ENCODE measurements around the gene H1-8.

H1-8 gene

GRCh38 chr3:129556890-129557547 lies 14.0 kb downstream of the H1-8 start:
- no peak for DNase-seq

GRCh38 chr3:129557548-129557894 lies 14.5 kb downstream of the H1-8 start:
- no peak for DNase-seq

GRCh38 chr3:129558081-129558771 lies 15.3 kb downstream of the H1-8 start:
- no peak for DNase-seq

DNA sequence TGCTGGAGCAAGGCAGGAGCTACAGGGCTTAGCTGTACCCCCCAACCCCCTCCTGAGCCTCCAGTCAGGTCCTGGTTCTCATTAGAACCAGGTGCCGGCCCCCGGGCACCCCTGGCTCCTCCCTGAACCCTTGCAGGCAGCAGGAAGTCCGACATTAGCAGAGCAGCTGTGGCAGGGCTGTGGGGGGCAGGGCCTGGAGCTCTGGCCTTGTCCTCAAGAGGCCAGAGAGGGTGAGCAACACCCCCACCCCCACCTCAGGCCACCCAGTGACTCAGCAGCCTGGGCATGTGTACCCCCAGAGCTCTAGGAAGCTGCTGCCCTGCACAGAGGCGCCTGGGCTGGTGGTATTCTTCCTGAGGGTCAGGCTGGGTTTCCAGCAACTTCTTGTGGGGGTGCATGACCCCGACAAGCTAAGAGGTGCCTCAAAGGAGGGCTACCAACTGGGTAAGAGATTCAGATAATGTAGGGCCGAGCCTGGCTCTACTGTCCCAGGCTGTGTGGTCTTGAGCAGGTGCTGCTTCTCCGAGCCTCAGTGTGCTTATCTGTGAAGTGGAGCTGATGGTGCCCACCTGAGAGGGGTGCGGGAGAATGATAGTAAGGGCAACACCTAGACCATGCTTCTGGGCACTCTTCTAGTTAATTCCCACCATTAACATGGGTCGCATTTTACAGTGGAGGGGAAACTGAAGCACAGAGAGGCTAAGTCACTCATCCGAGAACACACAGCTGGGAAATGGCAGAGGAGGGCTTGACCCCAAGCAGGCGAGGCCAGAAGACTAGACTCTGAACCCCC lies 16.0 kb downstream of the H1-8 start:
- no peak for DNase-seq

DNA sequence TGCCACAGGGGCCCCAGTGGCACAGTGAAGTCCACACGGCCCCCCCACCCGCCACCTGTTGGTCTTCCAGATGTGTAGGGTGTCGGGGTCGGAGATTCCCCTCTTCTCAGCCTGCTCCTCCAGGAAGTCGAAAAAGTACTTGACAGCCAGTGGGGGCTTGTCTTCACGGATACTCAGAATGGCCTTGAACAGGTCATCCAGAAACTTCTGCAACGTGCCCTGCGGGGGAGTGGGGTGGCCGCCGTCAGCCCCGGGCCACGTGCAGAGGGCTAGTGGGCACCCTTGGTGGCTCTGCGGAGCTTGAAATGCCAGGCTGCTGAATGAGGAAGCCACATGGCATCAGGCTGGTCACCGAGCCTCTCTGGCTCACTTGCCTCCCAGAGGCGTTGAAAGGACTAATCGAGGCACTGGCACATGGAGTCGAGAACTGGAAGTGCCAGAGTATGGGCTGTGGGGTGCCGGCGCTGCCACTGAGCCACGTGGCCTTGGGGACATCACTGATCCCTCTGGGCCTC lies 16.6 kb downstream of the H1-8 start:
- no peak for DNase-seq

- DNase-seq: no peak
These were observed 17.4 kb downstream of the H1-8 start for GRCh38 chr3:129560269-129560787.

DNA sequence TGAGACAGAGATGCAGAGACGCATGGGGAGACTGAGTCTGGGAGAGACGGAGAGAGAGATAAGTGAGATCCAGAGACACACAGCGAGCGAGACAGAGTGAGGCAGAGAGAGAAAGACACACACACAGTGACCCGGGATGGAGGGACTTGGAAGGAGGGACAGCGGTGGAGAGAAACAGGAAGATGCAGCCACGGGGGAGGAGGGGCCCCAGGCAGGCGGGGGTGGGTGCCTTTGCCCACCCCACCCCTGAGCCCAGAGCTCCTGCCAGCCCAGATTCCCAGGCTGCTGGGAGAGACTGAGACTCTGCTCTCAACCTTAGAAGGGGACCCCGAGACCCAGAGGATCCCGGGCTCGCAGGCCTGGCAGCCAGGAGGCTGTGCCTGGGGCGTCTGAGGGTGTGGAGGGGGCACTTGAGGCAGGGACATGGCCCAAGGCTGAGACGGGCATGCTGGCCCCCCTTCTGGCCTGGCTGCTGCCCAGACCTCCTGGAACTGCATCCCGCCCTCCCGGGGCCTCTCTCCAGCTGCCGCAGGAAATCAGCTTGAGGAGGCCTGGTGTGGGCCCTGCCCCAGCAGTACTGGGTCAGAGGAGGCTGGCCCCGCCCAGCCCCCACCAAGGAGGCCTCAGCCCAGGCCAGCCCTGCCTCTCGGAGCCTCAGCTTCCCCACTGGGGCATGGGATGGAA lies 18.1 kb downstream of the H1-8 start:
- DNase-seq: no peak

- no peak for DNase-seq
These were observed 18.8 kb downstream of the H1-8 start for GRCh38 chr3:129561619-129562248.

DNA sequence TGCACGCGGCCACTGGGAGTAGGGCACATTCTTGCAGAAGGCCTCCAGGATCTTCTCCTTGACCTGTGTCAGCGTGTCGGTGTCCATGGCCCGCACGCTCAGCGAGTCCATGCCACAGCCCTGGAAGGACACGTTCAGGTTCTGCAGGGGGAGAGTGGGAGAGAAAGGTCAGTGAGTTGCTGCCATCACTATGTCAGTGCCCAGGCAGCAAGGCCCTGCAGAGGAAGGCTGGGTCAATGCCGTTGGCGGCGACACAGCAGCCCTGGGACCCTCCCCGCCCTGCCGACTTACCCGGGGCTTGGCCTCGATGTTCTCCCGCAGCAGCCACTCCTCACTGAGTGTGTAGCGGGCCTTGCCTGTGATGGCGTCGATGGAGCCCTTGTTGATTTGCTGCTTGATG lies 19.8 kb downstream of the H1-8 start:
- DNase-seq: no peak

GRCh38 chr3:129563332-129563731 lies 20.4 kb downstream of the H1-8 start:
- no peak for DNase-seq

DNA sequence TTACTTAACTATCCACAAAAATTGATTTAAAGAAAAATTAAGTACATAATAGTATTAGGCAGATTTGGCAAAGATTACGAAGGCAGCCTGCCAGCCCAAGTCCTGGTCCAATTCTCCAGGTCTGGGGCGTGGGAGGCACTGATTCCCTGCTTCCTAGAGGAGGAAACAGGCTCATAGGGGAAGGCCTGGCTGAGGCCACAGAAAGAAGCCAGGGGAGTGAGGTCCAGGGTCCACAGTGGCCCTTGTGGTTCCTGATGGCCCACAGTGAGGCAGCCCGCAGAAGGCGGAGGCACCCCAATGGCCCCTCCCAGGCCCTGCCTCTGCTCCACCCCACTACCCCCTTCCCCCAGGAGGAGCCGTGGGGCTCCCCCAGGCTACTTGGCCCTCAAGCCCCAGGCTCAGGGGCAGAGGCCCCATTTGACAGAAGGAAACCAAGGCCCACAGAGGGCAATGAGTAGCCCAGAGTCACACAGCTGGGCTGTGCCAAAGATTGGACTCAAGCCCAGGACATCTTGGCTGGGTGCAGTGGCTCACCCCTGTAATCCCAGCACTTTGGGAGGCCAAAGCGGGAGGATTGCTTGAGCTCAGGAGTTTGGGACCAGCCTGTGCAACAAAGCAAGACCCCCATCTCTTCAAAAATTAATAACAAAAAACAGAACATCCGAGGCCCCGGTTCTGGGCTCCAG lies 21.0 kb downstream of the H1-8 start:
- DNase-seq: no peak

DNA sequence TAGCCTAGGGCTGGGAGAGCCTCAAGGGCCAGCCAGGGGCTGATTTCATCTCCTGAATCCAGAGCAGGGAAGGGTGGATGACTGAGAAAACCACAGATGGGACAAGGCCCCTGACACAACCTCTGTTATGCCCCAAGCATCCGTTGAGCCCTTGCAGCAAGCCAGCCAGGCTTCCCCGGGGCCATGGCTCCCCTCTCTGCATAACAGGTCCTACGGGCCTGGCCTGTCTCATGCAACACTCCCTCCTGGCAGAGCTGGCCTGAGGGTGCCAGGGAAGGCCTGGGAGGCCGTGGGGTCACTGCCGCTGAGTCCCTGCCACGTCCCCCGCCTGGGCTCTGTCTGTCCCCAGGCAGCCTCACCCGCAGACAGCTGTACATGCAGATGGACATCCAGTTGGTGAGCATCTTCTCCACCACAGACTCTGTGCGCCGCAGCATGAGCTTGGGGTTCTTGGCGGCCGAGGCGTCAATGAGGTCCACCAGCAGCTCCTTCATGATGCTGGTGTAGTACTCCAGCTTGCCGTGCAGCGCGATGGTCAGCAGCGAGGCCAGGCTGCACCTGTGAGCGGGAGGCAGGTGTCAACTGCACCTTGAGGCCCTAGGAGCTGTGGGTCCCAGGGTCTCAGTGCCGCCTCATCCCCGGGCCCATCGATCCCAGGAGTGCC lies 22.1 kb downstream of the H1-8 start:
- no peak for DNase-seq

DNA sequence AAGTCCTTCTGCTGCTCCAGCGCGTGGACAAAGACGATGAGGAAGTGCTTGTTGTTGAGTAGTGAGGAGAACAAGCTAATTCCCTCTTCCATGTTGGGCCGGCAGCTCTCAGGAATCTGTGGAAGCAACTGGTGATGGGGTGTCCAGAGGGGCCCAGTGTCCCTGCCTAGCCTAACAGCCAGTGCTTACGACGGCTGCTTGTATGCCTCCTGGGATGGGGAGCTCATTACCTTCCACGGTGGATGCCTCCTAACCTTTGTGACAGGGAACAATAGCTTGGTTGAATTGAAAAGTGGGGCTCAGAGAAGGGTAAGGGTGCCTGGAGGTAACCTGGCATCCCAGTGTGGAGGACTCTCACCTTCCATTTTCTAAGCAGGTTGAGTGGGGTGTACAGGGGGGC lies 22.9 kb downstream of the H1-8 start:
- no peak for DNase-seq

- no peak for DNase-seq
These were observed 24.3 kb downstream of the H1-8 start for GRCh38 chr3:129567176-129567705.

DNA sequence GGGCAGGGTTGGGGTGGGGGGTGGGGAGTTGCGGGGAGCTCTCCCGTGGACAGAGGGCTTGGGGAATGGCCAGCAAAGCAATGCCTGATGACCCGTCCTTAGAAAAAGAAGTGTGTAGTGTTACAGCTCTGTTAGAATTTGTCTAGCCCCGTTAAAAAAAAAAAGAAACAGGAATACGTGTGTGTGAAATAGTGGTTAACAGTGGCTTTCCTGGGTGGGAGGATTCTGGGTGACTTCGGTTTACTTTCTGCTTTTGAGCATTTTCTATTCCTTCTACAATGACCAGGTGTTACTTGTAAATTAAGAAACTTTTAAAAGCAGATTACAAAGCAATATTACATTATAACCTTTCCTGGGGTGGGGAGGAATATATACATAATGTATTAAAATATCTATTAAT lies 25.0 kb downstream of the H1-8 start:
- no peak for DNase-seq

DNA sequence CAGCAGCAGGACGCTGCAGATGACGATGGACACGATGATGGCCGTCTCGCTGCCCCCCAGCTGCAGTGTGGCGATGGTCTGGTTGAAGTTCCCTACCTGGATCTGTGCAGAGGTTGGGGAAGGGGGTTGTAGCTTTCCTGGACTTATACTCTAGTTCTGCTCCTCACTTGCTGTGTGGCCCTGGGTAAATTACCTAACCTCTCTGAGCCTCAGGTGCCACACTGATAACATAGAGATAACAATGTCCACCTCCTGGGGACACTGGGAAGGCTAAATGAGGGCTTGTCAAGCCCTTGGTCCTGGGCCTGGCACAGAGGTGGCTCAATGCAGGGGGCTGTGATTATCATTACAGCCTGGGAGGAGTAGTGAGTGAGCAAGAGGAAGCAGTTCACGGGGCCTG lies 26.9 kb downstream of the H1-8 start:
- DNase-seq: no peak

DNA sequence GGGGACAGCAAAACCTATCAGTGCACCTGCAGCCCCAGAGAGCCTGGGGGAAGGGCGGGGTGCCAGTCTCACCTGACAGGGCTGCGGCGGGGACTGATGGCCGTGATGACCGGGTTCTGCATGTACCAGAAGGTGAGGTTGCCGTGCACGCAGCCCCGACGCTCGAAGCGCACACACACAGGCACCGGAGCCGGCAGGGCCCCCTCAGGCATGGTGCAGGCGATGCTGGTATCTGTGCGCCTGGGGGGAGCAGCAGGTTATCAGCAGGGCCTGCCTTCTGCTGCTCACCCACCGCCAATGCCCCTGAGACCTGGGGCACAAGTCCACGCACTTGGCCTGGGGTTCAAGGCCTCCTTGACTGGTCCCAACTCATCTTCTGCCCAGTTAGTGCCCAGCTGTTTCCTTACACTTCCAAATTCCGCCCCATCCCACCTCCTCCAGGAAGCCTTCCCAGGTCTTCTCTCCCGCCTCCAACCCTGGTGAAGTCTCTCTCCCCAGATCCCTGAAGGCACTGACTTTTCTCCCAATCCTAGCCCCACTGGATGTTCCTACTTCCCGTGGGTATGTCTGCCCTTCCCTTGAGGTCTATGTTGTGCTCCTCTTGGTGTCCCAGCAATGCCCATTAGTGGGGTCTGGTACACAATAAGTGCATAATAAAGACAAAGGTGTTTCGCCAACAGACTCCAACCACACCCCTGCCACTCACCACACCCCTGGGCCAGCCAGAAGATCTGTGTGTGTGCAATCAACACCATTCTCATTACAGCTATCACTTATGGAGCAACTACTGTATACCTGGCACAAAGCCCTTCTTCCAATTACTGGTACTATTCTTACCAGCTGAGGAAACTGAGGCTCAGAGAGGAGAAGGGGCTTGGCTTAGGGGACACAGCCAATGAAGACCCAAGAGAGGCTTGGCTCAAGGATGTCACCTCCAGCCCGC lies 28.9 kb downstream of the H1-8 start:
- DNase-seq: no peak

- no peak for DNase-seq
These were observed 29.6 kb downstream of the H1-8 start for GRCh38 chr3:129572603-129573002.

- no peak for DNase-seq
These were observed 30.5 kb downstream of the H1-8 start for GRCh38 chr3:129573493-129573892.

- no peak for DNase-seq
These were observed 31.2 kb downstream of the H1-8 start for GRCh38 chr3:129574206-129574605.
